Activated CD4-positive, alpha-beta T cell treated with anti-CD3 and anti-CD28 coated beads, Interleukin-2, amount 50 U/mL, for 1 hour (primary cell): Measurements from ENCODE around the gene SLC6A5.
A peak's percentile ranks its signal among the peaks of the same experiment; 100 is the strongest.

Experiments
- DNase-seq: peaks from one replicate; pipeline ENCODE4 v3.0.0-alpha.2; 2020

SLC6A5 gene

GRCh38 chr11:20626279-20626678, 26.9 kb downstream of the SLC6A5 start:
- no peak for DNase-seq

DNA sequence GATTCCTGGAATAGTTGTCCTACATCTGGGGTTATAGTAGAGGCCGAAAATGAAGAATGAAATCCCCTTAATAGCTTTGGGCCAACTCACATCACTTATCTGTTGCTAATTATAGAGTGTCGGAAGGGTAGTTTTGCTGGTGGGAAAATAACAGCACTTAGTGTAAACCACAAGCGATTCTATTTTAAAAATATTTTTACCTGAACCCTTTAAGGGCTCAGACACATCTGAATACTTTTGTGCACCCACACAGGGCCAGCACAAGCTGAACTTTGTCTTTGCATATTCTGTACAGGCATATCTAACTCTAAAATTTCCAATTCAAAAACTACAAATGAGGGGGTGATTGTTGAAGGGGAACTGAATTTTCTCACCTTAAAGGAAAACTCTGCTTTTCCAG, 27.6 kb downstream of the SLC6A5 start:
- DNase-seq = no peak

DNA sequence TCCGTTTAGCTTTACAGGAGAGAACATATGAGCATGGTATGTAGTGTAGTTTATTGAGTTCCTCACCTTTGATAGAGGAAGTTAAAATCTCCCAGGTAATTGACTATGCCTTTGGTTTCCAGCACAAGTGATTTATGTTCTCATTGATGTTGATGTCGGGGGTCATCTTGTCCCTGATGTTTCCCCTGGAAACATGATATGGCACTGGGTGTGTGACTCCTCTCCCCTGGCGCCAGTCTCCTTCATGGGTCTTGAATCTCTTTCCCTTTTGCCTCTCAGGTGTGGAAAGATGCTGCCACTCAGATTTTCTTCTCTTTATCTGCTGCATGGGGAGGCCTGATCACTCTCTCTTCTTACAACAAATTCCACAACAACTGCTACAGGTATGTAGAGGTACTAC, 28.3 kb downstream of the SLC6A5 start:
- DNase-seq = no peak

DNA sequence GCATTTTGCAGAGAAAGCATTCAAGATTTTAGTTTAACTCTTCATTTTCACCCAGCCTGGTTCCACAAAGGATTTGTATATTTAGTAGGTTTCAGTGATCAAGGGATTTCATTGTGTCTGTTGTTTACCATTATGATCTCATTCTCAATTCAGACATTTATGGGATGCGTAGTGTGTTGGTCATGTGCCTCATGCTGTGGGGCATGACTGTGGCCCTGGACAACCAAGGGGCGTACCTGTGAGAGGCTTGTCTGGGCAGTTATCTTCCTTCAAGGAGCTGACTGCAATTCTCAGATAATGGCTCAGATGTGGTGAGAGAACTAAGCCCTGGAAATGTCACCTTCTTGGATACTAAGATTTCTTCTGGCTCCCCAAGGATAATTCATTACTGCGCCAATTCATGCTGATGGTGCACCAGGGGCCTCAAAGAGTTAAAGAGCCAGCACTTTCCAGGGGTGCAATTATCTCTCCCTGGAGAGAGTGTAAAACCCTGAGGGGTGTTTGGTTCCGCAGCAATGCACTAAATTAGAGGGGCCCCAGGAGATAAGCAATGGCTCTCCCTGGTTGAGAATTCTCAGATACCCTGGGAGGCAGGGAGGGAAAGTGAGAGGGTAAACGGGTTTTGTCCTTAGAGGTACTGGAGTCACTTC, 32.2 kb downstream of the SLC6A5 start:
- no peak for DNase-seq

GRCh38 chr11:20632169-20632532, 32.7 kb downstream of the SLC6A5 start:
- DNase-seq = no peak

- DNase-seq = no peak
These were observed 34.6 kb downstream of the SLC6A5 start for GRCh38 chr11:20634044-20634443.

- DNase-seq = no peak
These were observed 35.4 kb downstream of the SLC6A5 start for GRCh38 chr11:20634781-20635180.

- no peak for DNase-seq
These were observed 38.7 kb downstream of the SLC6A5 start for GRCh38 chr11:20638074-20638473.

DNA sequence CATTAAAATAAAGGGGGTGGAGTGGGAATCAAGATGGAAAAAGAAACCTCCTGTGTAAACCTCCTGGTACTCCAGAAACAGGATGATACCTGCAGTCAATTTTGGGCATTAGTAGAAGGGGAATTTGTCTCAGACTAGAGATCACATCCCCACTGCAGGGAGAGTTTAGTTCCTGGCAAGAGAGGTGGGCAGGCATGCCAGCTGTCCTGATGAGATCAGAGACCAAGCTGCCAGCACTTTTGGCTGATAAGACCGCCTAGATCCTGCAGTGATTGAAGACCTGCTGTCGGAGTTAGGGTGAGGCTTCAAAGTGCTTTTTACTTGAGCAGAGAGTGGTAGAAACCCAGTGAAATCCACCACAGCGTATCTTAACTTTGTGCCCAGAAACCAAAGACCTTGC, 40.3 kb downstream of the SLC6A5 start:
- DNase-seq = no peak

DNA sequence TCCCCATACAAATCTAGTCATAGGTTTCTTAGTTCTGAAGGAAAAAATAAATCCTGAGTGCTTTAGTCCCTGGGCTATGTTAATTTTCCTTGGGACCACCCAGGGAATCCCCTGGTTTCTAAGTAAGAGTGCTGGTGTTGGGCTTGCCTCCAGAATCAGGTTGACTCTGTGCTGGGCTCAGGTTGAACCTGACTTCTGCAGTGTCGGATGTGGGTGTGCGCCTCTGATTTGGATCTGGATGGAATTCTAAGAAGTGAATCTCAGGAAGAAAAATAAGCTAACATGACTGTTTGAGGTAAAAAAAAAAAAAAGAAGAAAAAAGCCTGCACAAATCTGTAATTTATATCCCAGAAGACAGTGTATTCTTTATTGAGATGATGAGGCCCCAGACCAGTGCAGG, 41.0 kb downstream of the SLC6A5 start:
- no peak for DNase-seq

DNA sequence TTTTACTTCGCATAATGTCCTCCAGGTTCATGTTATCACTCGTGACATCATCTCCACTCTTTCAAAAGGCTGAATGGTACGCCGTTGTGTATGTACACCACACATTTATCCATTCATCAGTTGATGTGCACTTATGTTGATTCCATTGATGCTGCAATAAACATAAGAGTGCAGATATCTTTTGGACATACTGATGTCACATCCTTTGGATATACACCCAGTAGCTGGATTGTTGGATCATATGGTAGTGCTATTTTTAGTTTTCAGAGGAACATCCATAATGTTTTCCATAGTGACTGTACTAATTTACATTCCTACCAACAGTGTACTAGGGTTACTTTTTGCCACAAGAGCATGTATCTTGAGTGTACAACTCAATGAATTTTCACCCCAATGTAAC, 45.0 kb downstream of the SLC6A5 start:
- no peak for DNase-seq

GRCh38 chr11:20647976-20648565, 48.7 kb downstream of the SLC6A5 start:
- DNase-seq = peak; percentile 8

GRCh38 chr11:20652150-20652806, 52.9 kb downstream of the SLC6A5 start:
- DNase-seq = no peak

GRCh38 chr11:20654038-20654437, 54.6 kb downstream of the SLC6A5 start:
- no peak for DNase-seq

- no peak for DNase-seq
These were observed 57.5 kb downstream of the SLC6A5 start for GRCh38 chr11:20656901-20657300.

GRCh38 chr11:20658135-20658534, 58.7 kb downstream of the SLC6A5 start:
- DNase-seq = no peak

DNA sequence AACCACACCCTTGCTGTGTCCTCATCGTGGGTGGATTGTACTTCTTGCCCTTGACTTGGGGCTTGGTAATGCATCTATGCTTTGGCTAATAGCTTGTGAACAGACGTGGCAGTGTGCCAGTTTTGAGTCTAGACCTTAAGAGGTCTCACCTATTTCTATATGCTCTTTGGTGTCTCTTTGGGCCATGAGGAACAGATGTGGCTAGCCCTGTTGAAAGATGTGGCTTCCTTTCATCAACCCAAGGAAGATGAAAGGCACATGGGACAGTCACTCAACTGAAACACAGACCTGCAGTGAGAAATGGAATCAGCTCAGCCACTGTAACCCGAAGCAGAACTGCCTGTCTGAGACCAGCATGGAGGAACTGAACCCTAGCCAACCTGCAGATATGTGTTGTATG, 62.0 kb downstream of the SLC6A5 start:
- no peak for DNase-seq

- no peak for DNase-seq
These were observed 62.4 kb downstream of the SLC6A5 start for GRCh38 chr11:20661850-20662249.

GRCh38 chr11:20668131-20668809, 68.9 kb downstream of the SLC6A5 start:
- no peak for DNase-seq

DNA sequence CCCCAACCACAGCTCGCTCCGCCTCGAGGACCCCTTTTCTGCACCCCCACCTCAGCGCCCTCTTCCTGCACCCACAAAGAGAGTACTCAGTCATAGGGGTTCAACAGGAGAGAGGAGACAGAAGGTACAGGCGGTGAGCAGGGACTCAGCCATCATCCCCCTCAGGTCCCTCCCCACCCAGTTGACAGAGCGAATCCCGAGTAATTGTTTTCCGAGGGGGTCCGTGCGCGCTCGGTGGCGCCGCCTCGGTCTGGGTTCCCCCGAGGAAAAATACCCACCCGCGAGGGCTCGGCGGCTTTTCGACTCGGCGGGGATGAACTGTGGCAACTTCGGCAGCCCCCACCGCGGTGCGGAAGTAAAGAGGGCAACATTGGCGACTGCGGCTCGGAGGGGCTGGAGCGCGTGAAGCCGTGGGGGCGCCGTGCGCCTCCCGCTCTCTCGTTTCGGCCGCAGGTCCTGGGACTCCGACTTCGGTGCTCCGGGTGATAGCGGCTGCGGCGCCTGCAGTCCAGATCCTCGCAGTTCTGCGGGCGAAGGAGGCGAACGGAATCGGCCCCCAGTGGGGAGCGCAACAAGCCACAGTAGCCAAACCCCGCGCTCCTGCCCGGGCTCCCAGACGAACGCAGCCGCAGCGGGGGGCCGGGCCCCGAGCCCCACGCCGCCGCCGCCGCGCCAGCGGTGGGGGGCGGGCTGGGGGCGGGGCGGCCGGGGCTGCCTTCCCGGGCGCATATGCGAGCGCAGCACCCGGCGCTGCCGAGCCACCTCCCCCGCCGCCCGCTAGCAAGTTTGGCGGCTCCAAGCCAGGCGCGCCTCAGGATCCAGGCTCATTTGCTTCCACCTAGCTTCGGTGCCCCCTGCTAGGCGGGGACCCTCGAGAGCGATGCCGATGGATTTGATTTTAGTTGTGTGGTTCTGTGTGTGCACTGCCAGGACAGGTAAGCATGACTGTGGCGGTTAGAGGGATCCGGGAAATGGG, 69.7 kb downstream of the SLC6A5 start, which contains the start of gene NELL1:
Gene NELL1 (plus strand): TSS at position 743 of the 976 bp plus-strand sequence.
- no peak for DNase-seq

DNA sequence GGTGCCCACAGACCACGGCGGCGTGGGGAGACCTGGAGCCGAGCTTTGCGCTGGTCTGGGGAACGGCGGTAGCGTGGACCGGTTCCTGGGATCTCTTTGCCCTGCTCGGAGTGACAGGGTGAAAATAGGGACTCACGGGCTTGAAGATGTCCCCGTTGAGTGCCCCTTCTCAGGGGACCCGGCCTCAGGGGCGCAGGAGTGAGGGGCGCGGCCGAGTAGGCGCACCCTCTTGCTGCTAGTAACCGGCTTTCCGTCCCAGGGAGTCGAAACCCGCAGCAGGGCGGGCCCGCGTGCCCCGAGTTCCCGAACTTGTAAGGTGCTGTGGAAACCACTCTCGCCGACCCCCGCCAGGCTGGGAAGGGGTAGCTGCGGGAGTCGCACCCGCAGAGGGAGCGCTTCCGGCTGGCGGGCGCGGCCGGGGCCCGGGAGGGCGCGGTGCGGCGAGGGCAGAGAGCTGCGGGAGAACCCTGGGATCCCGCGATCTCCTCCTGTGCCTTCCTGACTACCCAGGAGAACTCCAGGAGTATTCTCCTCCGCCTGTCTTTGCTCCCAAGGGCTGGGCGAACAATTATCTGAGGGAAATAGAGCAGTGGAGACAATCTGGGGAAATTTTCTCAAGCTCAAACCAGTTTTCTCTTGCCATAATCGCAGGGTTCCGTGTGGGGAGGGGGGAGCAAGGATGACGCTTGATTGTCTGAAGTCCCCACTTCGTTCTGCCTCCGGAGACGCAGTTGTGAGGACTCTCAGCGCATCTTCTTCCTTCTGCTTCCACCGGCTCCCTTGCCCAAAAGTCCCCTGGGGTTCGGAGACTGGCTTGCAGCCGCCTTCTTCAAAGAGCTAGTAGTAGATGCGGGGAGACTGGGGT, 70.6 kb downstream of the SLC6A5 start:
- DNase-seq = no peak

DNA sequence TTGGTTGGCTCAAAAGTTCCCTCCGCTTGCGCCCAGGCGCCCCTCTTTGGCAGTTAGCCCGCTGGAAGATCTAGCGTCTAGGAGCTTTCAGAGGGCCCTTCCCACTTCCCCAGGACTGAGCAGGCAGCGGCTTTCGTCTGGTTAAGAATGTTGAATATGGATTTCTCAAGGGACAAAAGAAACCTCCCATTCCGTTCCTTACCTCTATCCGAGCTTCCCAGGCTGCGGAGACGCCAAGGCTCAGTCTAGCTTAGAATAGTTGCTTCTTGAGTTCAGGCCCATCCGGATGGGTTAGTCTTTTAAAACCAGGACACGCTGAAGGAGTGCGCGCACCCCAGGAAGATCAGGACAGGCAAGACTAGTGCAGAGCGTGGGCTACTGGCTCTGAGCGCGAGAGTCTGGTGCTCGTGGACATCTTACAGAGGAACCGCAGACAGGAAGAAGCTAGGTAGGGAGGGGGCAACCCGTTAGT, 71.6 kb downstream of the SLC6A5 start:
- no peak for DNase-seq
